ENCODE measurements around the gene DHRS11.

DHRS11 gene

GRCh38 chr17:36614081-36614480 lies 22.4 kb downstream of the DHRS11 start:
- no peak for DNase-seq

- DNase-seq = no peak
These were observed 23.3 kb downstream of the DHRS11 start for GRCh38 chr17:36614933-36615332.

GRCh38 chr17:36616061-36617029 lies 24.7 kb downstream of the DHRS11 start:
- no peak for DNase-seq

- DNase-seq = no peak
These were observed 26.1 kb downstream of the DHRS11 start for GRCh38 chr17:36617773-36618172.

- DNase-seq = no peak
These were observed 31.6 kb downstream of the DHRS11 start for GRCh38 chr17:36623281-36623680.

- DNase-seq = no peak
These were observed 33.5 kb downstream of the DHRS11 start for GRCh38 chr17:36625188-36625587.

GRCh38 chr17:36627101-36627500 lies 35.4 kb downstream of the DHRS11 start:
- no peak for DNase-seq

- no peak for DNase-seq
These were observed 36.9 kb downstream of the DHRS11 start for GRCh38 chr17:36628576-36628975.

- DNase-seq = peak; percentile 5 to 83 (median 44)
These were observed 37.7 kb downstream of the DHRS11 start for GRCh38 chr17:36629252-36629847.

- DNase-seq = no peak
These were observed 38.4 kb downstream of the DHRS11 start for GRCh38 chr17:36629970-36630502.

- no peak for DNase-seq
These were observed 39.3 kb downstream of the DHRS11 start for GRCh38 chr17:36631022-36631421.

GRCh38 chr17:36632916-36633771 lies 41.5 kb downstream of the DHRS11 start:
- DNase-seq = no peak

GRCh38 chr17:36640346-36640745 lies 48.7 kb downstream of the DHRS11 start:
- no peak for DNase-seq

GRCh38 chr17:36640836-36641235 lies 49.2 kb downstream of the DHRS11 start:
- DNase-seq = no peak

GRCh38 chr17:36641331-36641876 lies 49.7 kb downstream of the DHRS11 start:
- no peak for DNase-seq

GRCh38 chr17:36641877-36642845 lies 50.5 kb downstream of the DHRS11 start:
- DNase-seq = no peak

- DNase-seq = no peak
These were observed 51.5 kb downstream of the DHRS11 start for GRCh38 chr17:36643086-36643685.

GRCh38 chr17:36645422-36645821 lies 53.7 kb downstream of the DHRS11 start:
- DNase-seq = no peak

- DNase-seq = no peak
These were observed 56.0 kb downstream of the DHRS11 start for GRCh38 chr17:36647636-36648035.

GRCh38 chr17:36650096-36650775 lies 58.6 kb downstream of the DHRS11 start:
- DNase-seq = no peak

All from C1 segment of cervical spinal cord (tissue), 14 donors.